Effector CD8-positive, alpha-beta T cell (primary cell): ENCODE results near the gene CFAP69.
"Not testable (repeated sequence)": the region's sequence is repeated elsewhere in the genome, so short reads cannot be mapped to it uniquely, and the experiment has no call there.

ENCODE experiments used
- DNase-seq: peaks from one replicate; lab custom pipeline; 2025; lab: John Stamatoyannopoulos, UW

Gene CFAP69

DNA sequence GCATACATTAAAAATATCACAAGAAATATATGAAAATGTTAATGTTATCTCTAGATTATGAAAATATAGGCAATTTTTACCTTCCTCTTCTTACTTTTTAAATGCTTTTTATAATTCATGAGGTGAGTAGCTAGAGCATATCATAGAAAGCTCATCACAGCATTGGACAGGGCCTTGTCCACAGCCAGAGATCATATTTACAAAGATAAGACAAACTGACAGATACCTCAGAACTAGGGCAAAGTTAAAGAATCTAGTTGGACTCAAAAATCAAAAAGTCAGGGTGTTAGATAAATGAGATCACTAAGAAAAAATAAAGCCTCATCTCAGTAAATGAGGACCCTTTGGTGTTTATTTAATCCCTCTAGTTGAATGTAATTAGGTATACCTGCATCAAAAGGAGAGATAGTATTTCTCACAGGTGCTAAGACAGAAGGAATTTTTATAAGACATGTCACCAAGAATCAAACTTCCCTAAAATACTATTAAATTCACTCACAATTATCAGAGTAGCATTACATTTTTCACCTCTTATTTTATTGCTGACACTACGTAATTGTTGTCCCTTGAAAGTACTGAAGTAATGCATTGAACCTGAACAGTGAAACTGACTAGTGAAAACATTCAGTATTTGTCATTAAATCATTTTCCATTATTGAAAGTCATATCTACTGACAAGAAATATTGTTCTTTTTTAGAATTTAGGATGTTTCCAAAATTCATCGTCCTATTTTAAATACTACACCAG lies 25.6 kb downstream of the CFAP69 start:
- DNase-seq: no peak

DNA sequence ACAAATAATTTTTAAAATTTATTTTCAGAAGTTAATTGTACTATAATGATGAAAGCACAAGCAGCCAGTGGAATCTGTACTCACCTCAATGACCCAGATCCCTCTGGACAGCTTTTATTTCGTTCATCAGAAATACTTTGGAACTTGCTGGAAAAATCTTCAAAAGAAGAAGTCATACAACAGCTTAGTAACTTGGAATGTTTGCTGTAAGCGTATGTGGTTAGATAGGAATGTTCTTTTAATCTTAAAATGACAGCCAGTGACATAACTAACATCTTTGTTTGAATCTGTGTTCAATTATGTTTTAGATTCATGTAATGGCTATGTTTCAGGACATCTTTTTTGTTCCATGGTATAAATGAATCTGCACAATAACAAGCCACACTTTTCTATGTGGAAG lies 26.8 kb downstream of the CFAP69 start:
- DNase-seq: no peak

DNA sequence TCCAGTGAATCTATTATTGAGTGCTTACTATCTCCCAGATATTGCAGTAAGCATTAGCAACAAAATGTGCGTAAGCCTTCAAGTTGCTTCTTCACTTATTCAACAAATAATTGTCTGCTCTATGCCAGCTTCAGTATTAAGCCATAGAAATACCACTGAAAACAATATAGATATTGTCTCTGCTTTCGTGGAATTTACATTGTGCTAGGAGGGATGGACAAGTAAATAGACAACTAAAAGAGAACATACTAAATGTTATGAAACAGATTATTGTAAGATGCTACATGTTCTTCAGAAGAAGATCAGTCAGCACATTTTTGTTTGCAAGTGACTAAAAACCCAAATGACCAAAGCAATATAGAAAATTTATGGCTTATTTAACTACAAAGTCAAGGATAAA lies 27.3 kb downstream of the CFAP69 start:
- DNase-seq: no peak

DNA sequence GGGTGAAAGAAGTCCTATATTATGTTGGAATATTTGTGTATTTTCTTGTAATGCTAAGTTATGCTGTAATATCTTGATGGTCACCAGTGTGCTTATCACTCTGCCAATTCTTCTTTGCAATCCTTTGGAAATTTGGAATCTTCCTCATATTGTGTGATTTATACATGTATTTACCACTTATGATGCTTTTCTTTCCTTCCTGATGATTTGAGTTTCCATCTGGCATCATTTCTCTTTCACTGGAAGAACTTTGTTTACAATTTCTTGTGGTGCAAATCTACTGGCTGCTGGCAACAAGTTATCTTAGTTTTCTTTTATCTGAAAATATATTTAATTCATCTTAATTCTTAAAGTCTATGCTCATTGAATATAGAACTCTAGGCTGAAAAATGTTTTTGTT lies 29.2 kb downstream of the CFAP69 start:
- DNase-seq: no peak

- DNase-seq: no peak
These were observed 31.2 kb downstream of the CFAP69 start for GRCh38 chr7:90276033-90276728.

DNA sequence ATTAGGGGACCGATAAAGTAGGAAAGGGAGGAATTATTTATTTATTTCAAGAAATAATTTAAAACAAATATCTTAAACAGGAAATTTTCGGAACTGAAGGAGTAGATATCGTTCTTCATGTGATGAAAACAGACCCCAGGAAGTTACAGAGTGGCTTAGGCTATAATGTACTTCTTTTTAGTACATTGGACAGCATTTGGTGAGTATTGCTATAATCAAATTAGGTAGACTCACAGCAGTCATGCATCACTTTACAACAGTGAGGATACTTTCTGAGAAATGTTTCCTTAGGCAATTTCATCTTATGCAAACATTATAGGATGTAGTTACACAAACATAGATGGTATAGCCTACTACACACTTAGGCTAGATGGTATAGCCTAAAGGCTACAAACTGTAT lies 43.2 kb downstream of the CFAP69 start:
- DNase-seq: no peak

GRCh38 chr7:90290244-90291113 lies 45.5 kb downstream of the CFAP69 start:
- DNase-seq: no peak

- no peak for DNase-seq
These were observed 53.4 kb downstream of the CFAP69 start for GRCh38 chr7:90298145-90299038.

GRCh38 chr7:90303241-90303640 lies 58.3 kb downstream of the CFAP69 start:
- no peak for DNase-seq

DNA sequence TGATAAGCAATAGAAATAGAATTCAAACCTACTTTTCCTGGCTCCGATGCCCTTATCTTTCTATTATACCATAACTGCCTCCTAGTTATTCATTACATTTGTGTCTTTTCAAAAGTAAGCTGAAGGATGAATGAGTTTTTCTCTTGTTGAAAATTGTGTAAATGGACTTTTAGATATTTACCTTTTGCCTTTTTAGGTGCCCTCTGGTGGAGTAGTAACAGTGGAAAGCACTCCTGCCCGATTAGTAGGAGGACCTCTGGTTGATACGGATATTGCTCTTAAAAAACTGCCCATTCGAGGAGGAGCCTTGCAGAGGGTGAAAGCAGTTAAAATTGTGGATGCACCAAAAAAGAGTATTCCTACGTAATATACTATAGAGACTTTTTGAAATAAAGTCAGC lies 64.9 kb downstream of the CFAP69 start:
- DNase-seq: no peak

- DNase-seq: no peak
These were observed 66.2 kb downstream of the CFAP69 start for GRCh38 chr7:90311175-90311574.

DNA sequence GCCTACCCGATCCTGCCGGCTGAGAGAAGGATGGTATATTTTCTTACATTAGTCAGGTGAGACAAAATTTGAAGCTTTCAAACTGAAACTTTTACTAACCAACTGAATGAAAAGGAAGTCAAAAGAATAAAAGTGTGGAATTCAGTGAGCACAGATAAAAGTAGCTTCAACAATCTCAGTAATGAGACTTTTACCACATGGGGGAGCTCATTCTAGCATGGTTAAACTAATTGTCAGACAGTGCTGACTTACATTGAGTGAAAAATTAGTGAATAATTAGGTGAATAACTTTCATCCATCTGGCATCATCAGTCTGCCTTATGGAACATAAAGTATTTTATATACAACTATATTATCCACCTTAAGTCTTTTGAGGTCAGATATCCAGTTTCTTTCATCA lies 67.8 kb downstream of the CFAP69 start:
- DNase-seq: no peak

DNA sequence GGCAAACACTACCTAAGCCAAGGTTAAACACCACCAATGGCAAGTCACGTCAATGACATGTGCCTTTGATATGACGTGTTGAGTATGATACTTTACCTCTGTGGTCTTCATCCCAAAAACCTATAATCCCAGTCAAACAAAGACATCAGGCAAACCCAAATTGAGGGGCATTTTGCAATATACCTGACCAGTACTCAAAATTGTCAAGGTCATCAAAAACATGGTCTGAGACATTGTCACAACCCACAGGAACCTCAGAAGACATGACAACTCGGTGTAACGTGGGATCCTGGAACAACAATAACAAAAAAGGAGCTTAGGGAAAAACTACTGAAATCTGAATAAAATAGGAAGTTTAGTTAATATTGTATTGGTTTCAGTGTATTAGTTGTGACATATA lies 68.9 kb downstream of the CFAP69 start:
- DNase-seq: no peak

DNA sequence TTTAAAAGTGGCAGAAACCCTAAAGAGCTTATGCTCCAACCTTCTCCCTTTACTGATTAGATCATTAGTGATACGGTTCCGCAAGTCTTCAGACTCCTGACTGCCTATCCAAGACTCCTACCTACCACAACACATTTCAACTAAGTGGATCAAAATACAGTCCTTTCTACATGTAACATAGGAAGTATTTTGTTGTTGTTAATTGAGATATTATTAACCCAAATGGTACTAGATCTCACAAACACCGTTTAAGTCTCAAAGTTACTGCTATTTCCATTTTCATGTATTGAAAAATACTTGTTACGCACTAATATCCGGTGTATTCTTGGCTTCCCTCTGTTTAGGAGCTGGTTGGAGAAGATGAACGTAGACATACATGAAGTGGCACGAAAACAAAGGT lies 75.0 kb downstream of the CFAP69 start:
- DNase-seq: no peak

DNA sequence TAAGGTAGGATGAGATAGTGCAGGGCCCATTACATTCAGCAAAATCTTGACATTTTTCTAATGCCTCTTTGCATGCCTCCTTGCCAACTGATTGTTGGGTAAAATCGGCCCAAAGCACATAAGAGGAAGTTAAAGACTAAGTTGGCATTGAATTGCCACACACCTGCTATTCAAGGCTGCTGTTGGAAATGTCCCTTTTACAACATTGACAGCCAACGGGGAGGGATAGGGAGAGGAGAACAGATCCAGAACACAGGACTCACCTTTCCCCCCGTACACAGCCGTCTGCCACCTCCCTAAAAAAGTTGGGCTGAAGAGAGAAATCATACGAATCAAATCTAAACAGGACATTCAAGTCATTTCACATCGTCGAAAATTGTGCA lies 75.4 kb downstream of the CFAP69 start:
- no peak for DNase-seq

DNA sequence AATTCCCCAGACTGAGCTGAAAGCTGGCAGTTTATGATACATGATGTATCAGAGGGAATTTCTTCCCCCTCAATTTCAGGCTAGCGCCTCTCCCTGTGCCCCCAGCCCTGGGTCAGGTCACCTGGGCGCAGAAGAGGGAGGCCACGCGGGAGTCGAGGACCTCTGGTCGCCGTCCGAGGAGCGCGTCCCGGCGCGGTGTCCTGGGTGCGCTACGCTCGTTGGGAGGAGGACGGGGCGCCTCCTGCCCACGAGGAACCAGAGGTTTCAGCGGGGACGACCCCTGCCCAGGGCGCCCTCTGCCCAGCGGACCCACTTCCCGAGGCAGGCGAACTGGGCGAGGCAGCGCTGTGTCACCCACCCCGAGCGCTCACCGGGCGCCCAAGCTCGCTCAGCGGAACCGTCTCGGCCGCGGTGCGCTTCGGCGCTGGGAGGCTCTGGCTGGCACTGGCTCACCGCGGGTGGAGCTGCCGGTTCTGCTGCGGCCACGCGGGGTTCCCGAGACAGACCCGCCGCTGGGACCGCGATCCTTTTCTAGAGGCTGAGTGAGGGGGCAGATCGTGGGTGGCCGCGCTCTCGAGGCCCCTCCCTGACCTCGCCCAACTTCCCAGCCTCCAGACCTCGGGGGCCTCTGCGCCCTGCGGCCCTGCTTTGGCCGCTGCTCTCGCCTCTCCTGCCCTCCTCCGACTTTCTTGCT lies 76.0 kb downstream of the CFAP69 start, which contains the start of gene FAM237B:
TSS of gene FAM237B (minus strand) at position 504 of the 694 bp plus-strand sequence. CDS start 1,556 bp downstream, outside the sequence.
- DNase-seq: no peak

GRCh38 chr7:90322837-90323236 lies 77.9 kb downstream of the CFAP69 start:
- no peak for DNase-seq

- DNase-seq: no peak
These were observed 81.5 kb downstream of the CFAP69 start for GRCh38 chr7:90326500-90326899.

GRCh38 chr7:90334193-90334843 lies 89.3 kb downstream of the CFAP69 start:
- no peak for DNase-seq

DNA sequence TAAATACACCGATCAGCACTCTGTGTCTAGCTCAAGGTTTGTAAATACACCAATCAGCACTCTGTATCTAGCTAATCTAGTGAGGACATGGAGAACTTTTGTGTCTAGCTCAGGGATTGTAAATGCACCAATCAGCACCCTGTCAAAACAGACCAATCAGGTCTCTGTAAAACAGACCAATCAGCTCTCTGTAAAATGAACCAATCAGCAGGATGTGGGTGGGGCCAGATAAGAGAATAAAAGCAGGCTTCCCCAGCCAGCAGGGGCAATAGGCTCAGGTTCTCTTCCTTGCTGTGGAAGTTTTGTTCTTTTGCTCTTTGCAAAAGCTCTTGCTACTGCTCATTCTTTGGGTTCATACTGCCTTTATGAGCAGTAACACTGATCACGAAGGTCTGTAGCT lies 90.0 kb downstream of the CFAP69 start:
- not testable (repeated sequence) for DNase-seq
